OCI-LY7 (cell line): Measurements from ENCODE around the gene CAPSL. TPM values are rescaled to one million over a fixed set of nuclear protein-coding genes. Genes with fewer than 3 reads are reported as not detected.

Experiments
- BruUV-seq: library from RNA; stranded (reverse); fragments of 400-500 nt; replicated peaks from 2 replicates; lab custom pipeline; 2021; lab: Mats Ljungman, UMichigan
- CTCF ChIA-PET: fragments of 300-600 bp; sonication (Branson Sonifier 250); formaldehyde crosslinking; loops from one replicate; lab custom pipeline; 2022; ENCODE audit warnings: antibody characterized with exemption; ENCODE audit not compliant: unreplicated experiment; lab: Charles Lee
- POLR2A ChIA-PET: fragments of 300-600 bp; sonication (Branson Sonifier 250); formaldehyde crosslinking; loops from one replicate; lab custom pipeline; 2022; ENCODE audit warnings: antibody characterized with exemption; lab: Charles Lee
- DNase-seq: peaks from one replicate; pipeline ENCODE4 v3.0.0-alpha.2; 2015; ENCODE audit warnings: low spot score
- H2AFZ ChIP-seq: fragments of 200-600 bp; sonication (generic), shearing (Covaris generic); 2 replicates; pipeline ENCODE4 v1.6.1; 2014; ENCODE audit warnings: mild to moderate bottlenecking, antibody characterized with exemption, low read length, moderate library complexity
- H3K27ac ChIP-seq: fragments of 200-600 bp; sonication (generic); 2 replicates; pipeline ENCODE4 v1.5.1; 2014; ENCODE audit warnings: mixed run types, low read depth, mild to moderate bottlenecking, moderate library complexity, low read length, inconsistent platforms; ENCODE audit not compliant: poor library complexity, severe bottlenecking
- H3K36me3 ChIP-seq: fragments of 200-600 bp; sonication (generic); 2 replicates; pipeline ENCODE4 v1.6.1; 2014; ENCODE audit warnings: mild to moderate bottlenecking, antibody characterized with exemption, low read length, moderate library complexity, mixed read lengths; ENCODE audit not compliant: insufficient read depth
- H3K4me1 ChIP-seq: fragments of 200-600 bp; sonication (generic); 2 replicates; pipeline ENCODE4 v1.5.1; 2014; ENCODE audit warnings: mild to moderate bottlenecking, low read length; ENCODE audit not compliant: insufficient read depth, poor library complexity, severe bottlenecking
- H3K4me2 ChIP-seq: fragments of 200-600 bp; sonication (generic); 2 replicates; pipeline ENCODE4 v1.6.1; 2014; ENCODE audit warnings: mild to moderate bottlenecking, low read length
- H3K4me3 ChIP-seq: fragments of 200-600 bp; sonication (generic); 2 replicates; pipeline ENCODE4 v1.5.1; 2014; ENCODE audit warnings: mild to moderate bottlenecking, low read depth, low read length; ENCODE audit not compliant: poor library complexity, severe bottlenecking
- H3K79me2 ChIP-seq: fragments of 200-600 bp; sonication (generic); 2 replicates; pipeline ENCODE4 v1.6.1; 2016; ENCODE audit warnings: low read depth, mild to moderate bottlenecking, low read length, moderate library complexity, mixed read lengths; ENCODE audit not compliant: insufficient read depth
- H3K9me2 ChIP-seq: fragments of 200-600 bp; sonication (generic); 2 replicates; pipeline ENCODE4 v1.6.1; 2016; ENCODE audit warnings: mild to moderate bottlenecking, low read length, mixed read lengths; ENCODE audit not compliant: insufficient read depth
- H3K9me3 ChIP-seq: fragments of 200-600 bp; sonication (generic); 2 replicates; pipeline ENCODE4 v1.6.1; 2014; ENCODE audit warnings: mild to moderate bottlenecking, mixed run types, low read length, mixed read lengths
- H4K20me1 ChIP-seq: fragments of 200-600 bp; sonication (generic); 2 replicates; pipeline ENCODE4 v1.6.1; 2014; ENCODE audit warnings: mild to moderate bottlenecking, antibody characterized with exemption, low read length, moderate library complexity, mixed read lengths; ENCODE audit not compliant: insufficient read depth
- CTCF ChIP-seq: fragments of 200-600 bp; sonication (generic); conservative IDR thresholded peaks from 2 replicates; pipeline ENCODE4 v1.5.1; 2014; ENCODE audit warnings: mild to moderate bottlenecking, antibody characterized with exemption, low read length, moderate library complexity, mixed read lengths
- EZH2phosphoT487 ChIP-seq: fragments of 200-600 bp; sonication (generic); IDR thresholded peaks from 2 replicates; pipeline ENCODE4 v1.6.1; 2018; ENCODE audit warnings: low read depth, borderline replicate concordance, mild to moderate bottlenecking, mixed run types, antibody characterized with exemption, low read length, moderate library complexity, mixed read lengths
- intact Hi-C: fragments of 100-400 bp; cut with micrococcal nuclease; formaldehyde crosslinking; loops from one replicate; pipeline ENCODE4 v1.10.0; 2022; ENCODE audit not compliant: unreplicated experiment
- total RNA-seq, 2 experiments: library from RNA; depleted of rRNA in 1 of 2; stranded (reverse); fragments of >200 nt in 1 of 2; shearing (Covaris generic) in 1 of 2; gene quantifications; 2 replicates each; pipeline ENCODE4 v1.2.3, GENCODE V29; 2014 to 2022

CAPSL gene
- total RNA-seq, 2 experiments from 2014 or later = 4.7 TPM; not detected in 1

- no peak overlapping the region for H3K4me3 ChIP-seq
- H3K27ac ChIP-seq = no peak overlapping the region
- TF ChIP-seq EZH2phosphoT487 (no peak), CTCF (no peak)
- ChIA-PET CTCF (no interaction called here), POLR2A (interaction anchor here (0.7 to 1.8 kb wide), 2 partner anchors 9 to 19 kb away, joined by 3 to 6 read pairs; no protein-coding TSS in a partner anchor)
- no peak for DNase-seq
- H3K9me3 ChIP-seq = peaks cover 14% of the 10 kb centered on the region
- H3K4me2 ChIP-seq = no peak overlapping the region
- BruUV-seq = no TSS peak
- peaks cover 80% of the 10 kb centered on the region for H3K36me3 ChIP-seq
- H3K4me1 ChIP-seq = peaks cover 28% of the 10 kb centered on the region
- peaks cover 56% of the 10 kb centered on the region for H3K79me2 ChIP-seq
- intact Hi-C loops = no loop called here
- H2AFZ ChIP-seq = no peak overlapping the region
- H3K9me2 ChIP-seq = no peaks in the 10 kb centered on the region
- H4K20me1 ChIP-seq = no peaks in the 10 kb centered on the region
Observed at GRCh38 chr5:35861718-35862117, 76.7 kb downstream of the CAPSL start.

GRCh38 chr5:35860686-35861085, 77.7 kb downstream of the CAPSL start:
- H3K9me3 ChIP-seq = peaks cover 14% of the 10 kb centered on the region
- peaks cover 58% of the 10 kb centered on the region for H3K79me2 ChIP-seq
- no peak overlapping the region for H3K27ac ChIP-seq
- H3K9me2 ChIP-seq = no peaks in the 10 kb centered on the region
- no peaks in the 10 kb centered on the region for H4K20me1 ChIP-seq
- ChIA-PET CTCF (no interaction called here), POLR2A (interaction anchor here (0.6 to 8.2 kb wide), 2 partner anchors 20 to 450 kb away, joined by 3 to 52 read pairs; no protein-coding TSS in a partner anchor)
- no peak overlapping the region for H2AFZ ChIP-seq
- peaks cover 70% of the 10 kb centered on the region for H3K36me3 ChIP-seq
- DNase-seq = no peak
- H3K4me3 ChIP-seq = no peak overlapping the region
- peaks cover 39% of the 10 kb centered on the region for H3K4me1 ChIP-seq
- intact Hi-C loops = no loop called here
- BruUV-seq = no TSS peak
- peak overlapping the region; percentile 91 for H3K4me2 ChIP-seq
- TF ChIP-seq EZH2phosphoT487 = no peak
- TF ChIP-seq CTCF = no peak

- Histone ChIP-seq H4K20me1 (no peaks in the 10 kb centered on the region), H3K4me2 (peak overlapping the region; percentile 91), H3K9me3 (peaks cover 9% of the 10 kb centered on the region), H3K4me1 (peaks cover 54% of the 10 kb centered on the region), H3K36me3 (peaks cover 55% of the 10 kb centered on the region), H3K27ac (peak overlapping the region; percentile 72), H3K79me2 (peaks cover 59% of the 10 kb centered on the region), H3K4me3 (peak overlapping the region; percentile 75), H3K9me2 (no peaks in the 10 kb centered on the region), H2AFZ (peak overlapping the region; percentile 9; the same call in 1 of the 2 replicates)
- ChIA-PET CTCF (interaction anchor here (1.3 kb wide), 2 partner anchors 14 to 36 kb away, joined by 3 to 5 read pairs; no protein-coding TSS in a partner anchor), POLR2A (interaction anchor here (0.5 to 8.2 kb wide), 8 partner anchors 8 to 1367 kb away, joined by 3 to 52 read pairs (median 4); no protein-coding TSS in a partner anchor)
- intact Hi-C loops = no loop called here
- no TSS peak for BruUV-seq
- no peak for TF ChIP-seq EZH2phosphoT487
- no peak for TF ChIP-seq CTCF
- DNase-seq = peak; percentile 51
Observed at GRCh38 chr5:35859101-35859661, 79.2 kb downstream of the CAPSL start.
